Adrenal gland (tissue), 5 donors: ENCODE measurements around the gene SLC6A1.

Source experiments
- POLR2A ChIP-seq, 2 donors: fragments of 450-650 bp; IDR thresholded peaks; one replicate each; pipeline ENCODE4 v1.6.1; 2017; ENCODE audit warnings: antibody characterized with exemption in 2 of 2, mild to moderate bottlenecking in 2 of 2, moderate library complexity in 1 of 2
- TF ChIP-seq, protein P1 (sequence below), 6 experiments: fragments of 450-650 bp in 4 of 6; fragments of 200-600 bp in 2 of 6; sonication (generic) in 1 of 6; IDR thresholded peaks; 1 replicate in 5 of 6; 2 replicates in 1 of 6; pipeline versions ENCODE4 v1.5.1 to v1.8.0; 2016 to 2021; ENCODE audit warnings: antibody characterized with exemption in 6 of 6, mild to moderate bottlenecking in 2 of 6, moderate library complexity in 1 of 6
- donor health status: DM: no; HTN: no; CAD: no.

DNA sequence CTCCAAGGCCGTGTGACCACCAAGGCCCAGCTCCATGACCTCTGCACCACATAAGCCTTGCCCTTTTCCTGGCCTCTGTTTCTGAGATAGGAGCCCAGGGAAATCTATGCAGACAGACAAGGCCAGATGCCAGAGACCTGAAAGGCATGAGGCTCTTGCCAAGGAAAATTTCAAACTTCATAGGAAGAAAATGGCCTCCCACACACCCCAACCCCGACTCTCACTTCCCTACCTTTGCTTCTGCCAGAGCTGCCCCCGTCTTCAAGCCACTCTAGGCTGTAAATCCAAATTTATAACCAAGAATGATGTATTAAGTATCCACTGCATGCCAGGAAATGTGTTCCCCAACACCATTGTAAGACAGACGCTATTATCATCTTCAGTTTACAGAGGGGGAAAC, 96.3 kb downstream of the SLC6A1 start:
- TF ChIP-seq POLR2A (IDR thresholded peaks at IDR 0.05) = no peak
- TF ChIP-seq, protein P1, sequence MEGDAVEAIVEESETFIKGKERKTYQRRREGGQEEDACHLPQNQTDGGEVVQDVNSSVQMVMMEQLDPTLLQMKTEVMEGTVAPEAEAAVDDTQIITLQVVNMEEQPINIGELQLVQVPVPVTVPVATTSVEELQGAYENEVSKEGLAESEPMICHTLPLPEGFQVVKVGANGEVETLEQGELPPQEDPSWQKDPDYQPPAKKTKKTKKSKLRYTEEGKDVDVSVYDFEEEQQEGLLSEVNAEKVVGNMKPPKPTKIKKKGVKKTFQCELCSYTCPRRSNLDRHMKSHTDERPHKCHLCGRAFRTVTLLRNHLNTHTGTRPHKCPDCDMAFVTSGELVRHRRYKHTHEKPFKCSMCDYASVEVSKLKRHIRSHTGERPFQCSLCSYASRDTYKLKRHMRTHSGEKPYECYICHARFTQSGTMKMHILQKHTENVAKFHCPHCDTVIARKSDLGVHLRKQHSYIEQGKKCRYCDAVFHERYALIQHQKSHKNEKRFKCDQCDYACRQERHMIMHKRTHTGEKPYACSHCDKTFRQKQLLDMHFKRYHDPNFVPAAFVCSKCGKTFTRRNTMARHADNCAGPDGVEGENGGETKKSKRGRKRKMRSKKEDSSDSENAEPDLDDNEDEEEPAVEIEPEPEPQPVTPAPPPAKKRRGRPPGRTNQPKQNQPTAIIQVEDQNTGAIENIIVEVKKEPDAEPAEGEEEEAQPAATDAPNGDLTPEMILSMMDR (IDR thresholded peaks at IDR 0.05) = no peak
